ENCODE data around the gene ARNT2. TPM values are rescaled to one million over a fixed set of nuclear protein-coding genes. Genes with fewer than 3 reads are reported as not detected.

The ARNT2 gene
- total RNA-seq, 1 donor from 2014 or later: 21.6 TPM

GRCh38 chr15:80562033-80562432 lies 157.9 kb downstream of the ARNT2 start:
- TF ChIP-seq CTCF (IDR thresholded peaks at IDR 0.05; ENCODE audit: insufficient read depth, low read length, poor library complexity, severe bottlenecking): no peak
- Histone ChIP-seq H3K4me3 (ENCODE audit: low read depth, low read length) (no peak overlapping the region), H3K36me3 (ENCODE audit: control insufficient read depth, insufficient read depth, low read length) (no peaks in the 10 kb centered on the region), H3K27me3 (ENCODE audit: control insufficient read depth, insufficient read depth, low read length) (no peaks in the 10 kb centered on the region)
- DNase-seq (ENCODE audit: low read depth): no peak

- TF ChIP-seq CTCF (IDR thresholded peaks at IDR 0.05; ENCODE audit: insufficient read depth, low read length, poor library complexity, severe bottlenecking): no peak
- Histone ChIP-seq H3K27me3 (ENCODE audit: control insufficient read depth, insufficient read depth, low read length) (no peaks in the 10 kb centered on the region), H3K36me3 (ENCODE audit: control insufficient read depth, insufficient read depth, low read length) (no peaks in the 10 kb centered on the region), H3K4me3 (ENCODE audit: low read depth, low read length) (no peak overlapping the region)
- DNase-seq (ENCODE audit: low read depth): no peak
Observed at GRCh38 chr15:80562846-80563245, 158.7 kb downstream of the ARNT2 start.

- no peak overlapping the region for H3K4me3 ChIP-seq (ENCODE audit: low read depth, low read length)
- TF ChIP-seq CTCF (IDR thresholded peaks at IDR 0.05; ENCODE audit: insufficient read depth, low read length, poor library complexity, severe bottlenecking): no peak
Observed at GRCh38 chr15:80563372-80563997, 159.3 kb downstream of the ARNT2 start.

GRCh38 chr15:80564056-80564455 lies 159.9 kb downstream of the ARNT2 start:
- no peak for DNase-seq (ENCODE audit: low read depth)
- no peaks in the 10 kb centered on the region for H3K36me3 ChIP-seq (ENCODE audit: control insufficient read depth, insufficient read depth, low read length)
- no peak overlapping the region for H3K4me3 ChIP-seq (ENCODE audit: low read depth, low read length)
- no peaks in the 10 kb centered on the region for H3K27me3 ChIP-seq (ENCODE audit: control insufficient read depth, insufficient read depth, low read length)
- TF ChIP-seq CTCF (IDR thresholded peaks at IDR 0.05; ENCODE audit: insufficient read depth, low read length, poor library complexity, severe bottlenecking): no peak

More at GRCh38 chr15:80563372-80563997, 159.3 kb downstream of the ARNT2 start:
- no peaks in the 10 kb centered on the region for H3K27me3 ChIP-seq (ENCODE audit: control insufficient read depth, insufficient read depth, low read length)
- H3K36me3 ChIP-seq (ENCODE audit: control insufficient read depth, insufficient read depth, low read length): no peaks in the 10 kb centered on the region
- no peak for DNase-seq (ENCODE audit: low read depth)

- Histone ChIP-seq H3K27me3 (ENCODE audit: control insufficient read depth, insufficient read depth, low read length) (no peaks in the 10 kb centered on the region), H3K36me3 (ENCODE audit: control insufficient read depth, insufficient read depth, low read length) (no peaks in the 10 kb centered on the region), H3K4me3 (ENCODE audit: low read depth, low read length) (no peak overlapping the region)
- no peak for TF ChIP-seq CTCF (IDR thresholded peaks at IDR 0.05; ENCODE audit: insufficient read depth, low read length, poor library complexity, severe bottlenecking)
- DNase-seq (ENCODE audit: low read depth): no peak
Observed at GRCh38 chr15:80565398-80565797, 161.2 kb downstream of the ARNT2 start.

GRCh38 chr15:80565988-80566387 lies 161.8 kb downstream of the ARNT2 start:
- Histone ChIP-seq H3K36me3 (ENCODE audit: control insufficient read depth, insufficient read depth, low read length) (no peaks in the 10 kb centered on the region), H3K4me3 (ENCODE audit: low read depth, low read length) (no peak overlapping the region), H3K27me3 (ENCODE audit: control insufficient read depth, insufficient read depth, low read length) (no peaks in the 10 kb centered on the region)
- TF ChIP-seq CTCF (IDR thresholded peaks at IDR 0.05; ENCODE audit: insufficient read depth, low read length, poor library complexity, severe bottlenecking): no peak
- no peak for DNase-seq (ENCODE audit: low read depth)
